ENCODE results near the gene PRDM16.

PRDM16 gene

GRCh38 chr1:3292868-3293562 is 224.0 kb downstream of the PRDM16 start:
- DNase-seq: no peak

- no peak for DNase-seq
Observed at GRCh38 chr1:3293563-3294080, 224.6 kb downstream of the PRDM16 start.

- no peak for DNase-seq
Observed at GRCh38 chr1:3294450-3294849, 225.4 kb downstream of the PRDM16 start.

- no peak for DNase-seq
Observed at GRCh38 chr1:3295846-3296245, 226.8 kb downstream of the PRDM16 start.

GRCh38 chr1:3296326-3296725 is 227.3 kb downstream of the PRDM16 start:
- DNase-seq: no peak

GRCh38 chr1:3296826-3297225 is 227.8 kb downstream of the PRDM16 start:
- DNase-seq: no peak

GRCh38 chr1:3297756-3298155 is 228.8 kb downstream of the PRDM16 start:
- no peak for DNase-seq

GRCh38 chr1:3298197-3298596 is 229.2 kb downstream of the PRDM16 start:
- no peak for DNase-seq

GRCh38 chr1:3304246-3304645 is 235.2 kb downstream of the PRDM16 start:
- no peak for DNase-seq

GRCh38 chr1:3304692-3305091 is 235.7 kb downstream of the PRDM16 start:
- DNase-seq: no peak

GRCh38 chr1:3305156-3305555 is 236.2 kb downstream of the PRDM16 start:
- no peak for DNase-seq

- DNase-seq: no peak
Observed at GRCh38 chr1:3306583-3307291, 237.7 kb downstream of the PRDM16 start.

GRCh38 chr1:3307359-3307758 is 238.4 kb downstream of the PRDM16 start:
- no peak for DNase-seq

- DNase-seq: no peak
Observed at GRCh38 chr1:3308053-3308452, 239.1 kb downstream of the PRDM16 start.

GRCh38 chr1:3310718-3311400 is 241.9 kb downstream of the PRDM16 start:
- DNase-seq: no peak

- no peak for DNase-seq
Observed at GRCh38 chr1:3311711-3312110, 242.7 kb downstream of the PRDM16 start.

GRCh38 chr1:3312310-3312897 is 243.4 kb downstream of the PRDM16 start:
- DNase-seq: no peak

GRCh38 chr1:3312898-3313575 is 244.0 kb downstream of the PRDM16 start:
- no peak for DNase-seq

GRCh38 chr1:3313576-3313950 is 244.6 kb downstream of the PRDM16 start:
- DNase-seq: no peak

- no peak for DNase-seq
Observed at GRCh38 chr1:3314491-3315381, 245.7 kb downstream of the PRDM16 start.

GRCh38 chr1:3315399-3316339 is 246.7 kb downstream of the PRDM16 start:
- no peak for DNase-seq
